K562 (cell line): ENCODE data around the gene TMEM92. TPM values are rescaled to one million over a fixed set of nuclear protein-coding genes. Genes with fewer than 3 reads are reported as not detected.
A peak's percentile ranks its signal among the peaks of the same experiment; 100 is the strongest.

Experiments used
- ARNT ChIP-seq, 2 experiments: fragments of 450-650 bp; IDR thresholded peaks; 2 replicates each; pipeline ENCODE4 v1.6.1; 2016; ENCODE audit warnings: mild to moderate bottlenecking in 1 of 2
- CBX2 ChIP-seq: fragments of 200-600 bp; sonication (generic); IDR thresholded peaks from one replicate; pipeline ENCODE4 v1.6.1; 2012; ENCODE audit warnings: mild to moderate bottlenecking, low read length, inconsistent platforms; ENCODE audit not compliant: insufficient read depth, poor library complexity, severe bottlenecking
- DMBX1 ChIP-seq: fragments of 250-450 bp; sonication (Bioruptor Pico); IDR thresholded peaks from 2 replicates; pipeline ENCODE4 v1.8.0; 2022; ENCODE audit warnings: inconsistent platforms, mild to moderate bottlenecking, moderate library complexity, borderline replicate concordance
- FOSL1 ChIP-seq: fragments of 200-800 bp; sonication (Bioruptor generic); conservative IDR thresholded peaks from 2 replicates; pipeline ENCODE4 v1.6.1; 2016; ENCODE audit warnings: missing genetic modification characterization, missing compliant biosample characterization
- FOXJ3 ChIP-seq: sonication (generic); formaldehyde crosslinking; IDR thresholded peaks from 2 replicates; pipeline ENCODE4 v1.4.0; 2020; ENCODE audit warnings: mild to moderate bottlenecking, missing genetic modification reagents
- HNRNPH1 ChIP-seq: fragments of 200-400 bp; formaldehyde crosslinking; optimal IDR thresholded peaks from 2 replicates; pipeline ENCODE3; 2017; ENCODE audit warnings: low read depth, mild to moderate bottlenecking, low read length, moderate library complexity
- MAZ ChIP-seq, 2 experiments: fragments of 450-650 bp in 1 of 2; sonication (generic) in 1 of 2; formaldehyde crosslinking; IDR thresholded peaks in 1 of 2; conservative IDR thresholded peaks in 1 of 2; 2 replicates each; pipeline versions ENCODE4 v1.4.0 to v1.5.0; 2020; ENCODE audit warnings: mild to moderate bottlenecking in 1 of 2, missing genetic modification reagents in 1 of 2
- MBD2 ChIP-seq: sonication (generic); IDR thresholded peaks from 2 replicates; pipeline ENCODE4 v1.6.1; 2016; ENCODE audit warnings: low read depth, borderline replicate concordance
- PHTF2 ChIP-seq: fragments of 250-450 bp; sonication (Bioruptor Pico); IDR thresholded peaks from 2 replicates; pipeline ENCODE4 v1.5.0; 2021; ENCODE audit warnings: mild to moderate bottlenecking
- SMARCE1 ChIP-seq: fragments of 450-650 bp; IDR thresholded peaks from 2 replicates; pipeline ENCODE4 v1.7.1; 2016; ENCODE audit warnings: mild to moderate bottlenecking
- SRSF9 ChIP-seq: fragments of 200-400 bp; formaldehyde crosslinking; IDR thresholded peaks from 2 replicates; pipeline ENCODE4 v1.6.1; 2017; ENCODE audit warnings: low read depth, low read length, borderline replicate concordance
- ZBTB1 ChIP-seq: sonication (generic); formaldehyde crosslinking; IDR thresholded peaks from 2 replicates; pipeline ENCODE4 v1.8.1; 2023; ENCODE audit warnings: missing genetic modification reagents, low read depth, mild to moderate bottlenecking, borderline replicate concordance
- ZNF121 ChIP-seq: sonication (generic); formaldehyde crosslinking; conservative IDR thresholded peaks from 2 replicates; pipeline ENCODE4 v1.8.0; 2022; ENCODE audit warnings: missing genetic modification reagents
- ZNF239 ChIP-seq: fragments of 250-450 bp; sonication (Bioruptor Pico); IDR thresholded peaks from 2 replicates; pipeline ENCODE4 v1.4.0; 2020; ENCODE audit warnings: mild to moderate bottlenecking
- ZNF311 ChIP-seq: fragments of 250-450 bp; sonication (Bioruptor Pico); IDR thresholded peaks from 2 replicates; pipeline ENCODE4 v1.4.0; 2020; ENCODE audit warnings: mild to moderate bottlenecking, moderate library complexity
- ZNF41 ChIP-seq: fragments of 250-450 bp; sonication (Bioruptor Pico); conservative IDR thresholded peaks from 2 replicates; pipeline ENCODE4 v1.4.0; 2020; ENCODE audit warnings: mild to moderate bottlenecking
- ZNF668 ChIP-seq: fragments of 250-450 bp; sonication (Bioruptor Pico); IDR thresholded peaks from 2 replicates; pipeline ENCODE4 v1.8.0; 2022; ENCODE audit warnings: mild to moderate bottlenecking, inconsistent platforms
- polyA plus RNA-seq, 8 experiments: library from polyadenylated mRNA; depleted of rRNA in 4 of 8; stranded (reverse) in 5 of 8; unstranded in 3 of 8; fragments of >200 nt; fragmentation: Nextera tagmentation in 2 of 8; fragmentation: Illumina TruSeq in 1 of 8; extraction: Ambion mirVana in 2 of 8; extraction: Trizol in 1 of 8; gene quantifications; 2 replicates each; pipeline versions ENCODE4 v1.2.1 to v1.2.3, GENCODE V29; 2011 to 2014; ENCODE audit warnings: inconsistent platforms in 1 of 8, missing spikeins in 1 of 8
- total RNA-seq, 7 experiments: library from RNA; depleted of rRNA in 6 of 7; stranded (reverse); fragments of >200 nt in 6 of 7; fragmentation: Illumina TruSeq in 2 of 7; extraction: Trizol in 2 of 7; gene quantifications; 2 replicates each; pipeline versions ENCODE4 v1.2.1 to v1.2.3, GENCODE V29; 2011 to 2021; ENCODE audit warnings: low replicate concordance in 1 of 7
- TF ChIP-seq, protein P1 (sequence below), 2 experiments: fragments of 450-650 bp in 1 of 2; IDR thresholded peaks; 2 replicates each; pipeline ENCODE4 v1.6.1; 2011 to 2017; ENCODE audit warnings: low read depth in 2 of 2, antibody characterized with exemption in 1 of 2, borderline replicate concordance in 1 of 2, low read length in 1 of 2, mild to moderate bottlenecking in 1 of 2, mixed read lengths in 1 of 2; ENCODE audit not compliant: control insufficient read depth in 1 of 2
- TF ChIP-seq, protein P2 (sequence below): IDR thresholded peaks from 2 replicates; pipeline ENCODE4 v1.6.1; 2016; ENCODE audit warnings: missing genetic modification characterization, missing compliant biosample characterization
- TF ChIP-seq, protein P3 (sequence below): fragments of 450-650 bp; IDR thresholded peaks from one replicate; pipeline ENCODE4 v1.6.1; 2018; ENCODE audit warnings: mild to moderate bottlenecking, moderate library complexity; ENCODE audit not compliant: partially characterized antibody

The TMEM92 gene
- total and polyA plus RNA-seq, 9 of the 15 experiments (the other 6 are each of a cell fraction or from before 2014, with no cell fraction given) = 0.14 to 2.1 (median 0.40) TPM

DNA sequence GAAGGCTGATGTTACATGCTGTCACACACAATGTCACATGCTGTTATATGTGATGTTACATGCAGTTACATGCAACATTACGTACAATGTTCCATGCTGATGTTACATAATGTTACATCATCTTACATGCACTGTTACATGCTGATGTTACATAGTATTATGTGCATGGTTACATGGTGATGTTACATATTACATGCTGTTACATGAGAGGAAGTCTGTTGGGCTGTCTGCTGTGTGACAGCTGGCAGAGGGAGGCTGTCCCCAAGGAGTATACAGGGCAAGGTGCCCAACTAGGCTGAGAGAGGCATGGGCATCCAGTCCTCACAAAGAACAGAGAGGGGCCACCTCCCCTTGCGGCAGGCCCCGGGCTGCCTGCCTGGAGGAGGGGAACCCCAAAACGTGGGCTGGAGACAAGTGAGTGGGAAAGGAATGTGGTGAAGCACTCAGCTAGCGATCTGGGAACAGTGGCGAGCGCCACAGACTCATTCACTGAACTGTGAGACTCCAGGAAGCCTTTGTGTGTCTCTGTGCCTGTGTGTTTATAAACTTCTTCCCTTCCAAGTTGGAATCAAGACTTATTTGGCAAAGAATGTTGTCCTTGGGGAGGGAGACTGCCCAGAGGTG lies 30.6 kb downstream of the TMEM92 start (continued):
- TF ChIP-seq, protein P1, sequence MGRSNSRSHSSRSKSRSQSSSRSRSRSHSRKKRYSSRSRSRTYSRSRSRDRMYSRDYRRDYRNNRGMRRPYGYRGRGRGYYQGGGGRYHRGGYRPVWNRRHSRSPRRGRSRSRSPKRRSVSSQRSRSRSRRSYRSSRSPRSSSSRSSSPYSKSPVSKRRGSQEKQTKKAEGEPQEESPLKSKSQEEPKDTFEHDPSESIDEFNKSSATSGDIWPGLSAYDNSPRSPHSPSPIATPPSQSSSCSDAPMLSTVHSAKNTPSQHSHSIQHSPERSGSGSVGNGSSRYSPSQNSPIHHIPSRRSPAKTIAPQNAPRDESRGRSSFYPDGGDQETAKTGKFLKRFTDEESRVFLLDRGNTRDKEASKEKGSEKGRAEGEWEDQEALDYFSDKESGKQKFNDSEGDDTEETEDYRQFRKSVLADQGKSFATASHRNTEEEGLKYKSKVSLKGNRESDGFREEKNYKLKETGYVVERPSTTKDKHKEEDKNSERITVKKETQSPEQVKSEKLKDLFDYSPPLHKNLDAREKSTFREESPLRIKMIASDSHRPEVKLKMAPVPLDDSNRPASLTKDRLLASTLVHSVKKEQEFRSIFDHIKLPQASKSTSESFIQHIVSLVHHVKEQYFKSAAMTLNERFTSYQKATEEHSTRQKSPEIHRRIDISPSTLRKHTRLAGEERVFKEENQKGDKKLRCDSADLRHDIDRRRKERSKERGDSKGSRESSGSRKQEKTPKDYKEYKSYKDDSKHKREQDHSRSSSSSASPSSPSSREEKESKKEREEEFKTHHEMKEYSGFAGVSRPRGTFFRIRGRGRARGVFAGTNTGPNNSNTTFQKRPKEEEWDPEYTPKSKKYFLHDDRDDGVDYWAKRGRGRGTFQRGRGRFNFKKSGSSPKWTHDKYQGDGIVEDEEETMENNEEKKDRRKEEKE (IDR thresholded peaks at IDR 0.05; ENCODE audit: borderline replicate concordance in 1 of 2, control insufficient read depth in 1 of 2, low read depth in 2 of 2, low read length in 1 of 2) = no peak
- no peak for TF ChIP-seq PHTF2 (CRISPR knock-in tag)
- TF ChIP-seq HNRNPH1 = no peak
- no peak for TF ChIP-seq ZNF668 (CRISPR knock-in tag)
- TF ChIP-seq ZNF311 (CRISPR knock-in tag) = 0 out of 2 replicates have a peak, but pooled peaks have one; percentile 34
- TF ChIP-seq DMBX1 = 0 out of 2 replicates have a peak, but pooled peaks have one; percentile 30
- TF ChIP-seq CBX2 = no peak
- TF ChIP-seq SRSF9 = no peak
- TF ChIP-seq, protein P2, sequence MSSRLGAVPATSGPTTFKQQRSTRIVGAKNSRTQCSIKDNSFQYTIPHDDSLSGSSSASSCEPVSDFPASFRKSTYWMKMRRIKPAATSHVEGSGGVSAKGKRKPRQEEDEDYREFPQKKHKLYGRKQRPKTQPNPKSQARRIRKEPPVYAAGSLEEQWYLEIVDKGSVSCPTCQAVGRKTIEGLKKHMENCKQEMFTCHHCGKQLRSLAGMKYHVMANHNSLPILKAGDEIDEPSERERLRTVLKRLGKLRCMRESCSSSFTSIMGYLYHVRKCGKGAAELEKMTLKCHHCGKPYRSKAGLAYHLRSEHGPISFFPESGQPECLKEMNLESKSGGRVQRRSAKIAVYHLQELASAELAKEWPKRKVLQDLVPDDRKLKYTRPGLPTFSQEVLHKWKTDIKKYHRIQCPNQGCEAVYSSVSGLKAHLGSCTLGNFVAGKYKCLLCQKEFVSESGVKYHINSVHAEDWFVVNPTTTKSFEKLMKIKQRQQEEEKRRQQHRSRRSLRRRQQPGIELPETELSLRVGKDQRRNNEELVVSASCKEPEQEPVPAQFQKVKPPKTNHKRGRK (tag) = no peak
- TF ChIP-seq, protein P3, sequence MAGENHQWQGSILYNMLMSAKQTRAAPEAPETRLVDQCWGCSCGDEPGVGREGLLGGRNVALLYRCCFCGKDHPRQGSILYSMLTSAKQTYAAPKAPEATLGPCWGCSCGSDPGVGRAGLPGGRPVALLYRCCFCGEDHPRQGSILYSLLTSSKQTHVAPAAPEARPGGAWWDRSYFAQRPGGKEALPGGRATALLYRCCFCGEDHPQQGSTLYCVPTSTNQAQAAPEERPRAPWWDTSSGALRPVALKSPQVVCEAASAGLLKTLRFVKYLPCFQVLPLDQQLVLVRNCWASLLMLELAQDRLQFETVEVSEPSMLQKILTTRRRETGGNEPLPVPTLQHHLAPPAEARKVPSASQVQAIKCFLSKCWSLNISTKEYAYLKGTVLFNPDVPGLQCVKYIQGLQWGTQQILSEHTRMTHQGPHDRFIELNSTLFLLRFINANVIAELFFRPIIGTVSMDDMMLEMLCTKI = no peak
- TF ChIP-seq ZBTB1 (CRISPR knock-in tag) = no peak
- 0 out of 2 replicates have a peak, but pooled peaks have one; percentile 9 for TF ChIP-seq ZNF41 (CRISPR knock-in tag)
- no peak for TF ChIP-seq FOXJ3
- TF ChIP-seq ZNF121 (CRISPR knock-in tag) = no peak
- no peak for TF ChIP-seq ZNF239
- TF ChIP-seq MBD2 = no peak
- peak; percentile 37; the same call in 1 of the 2 replicates for TF ChIP-seq FOSL1
- TF ChIP-seq ARNT (IDR thresholded peaks at IDR 0.05) = no peak
- peak in 1 of 2 experiments; percentile 18; a peak in 2 of 4 replicates for TF ChIP-seq MAZ (CRISPR knock-in tag; conservative IDR thresholded peaks at IDR 0.05 in 1 of 2, IDR thresholded peaks at IDR 0.05 in 1 of 2)
- no peak for TF ChIP-seq SMARCE1
